DOHH2 (cell line): ENCODE results near the gene ALG8.

Experiments used
- CTCF ChIP-seq: fragments of 200-600 bp; sonication (generic); IDR thresholded peaks from one replicate; pipeline ENCODE4 v1.5.1; 2014; ENCODE audit warnings: antibody characterized with exemption, mild to moderate bottlenecking, low read depth, low read length; ENCODE audit not compliant: poor library complexity, severe bottlenecking
- EZH2phosphoT487 ChIP-seq: fragments of 200-600 bp; sonication (generic); IDR thresholded peaks from 2 replicates; pipeline ENCODE4 v1.6.1; 2017; ENCODE audit warnings: borderline replicate concordance, mild to moderate bottlenecking, antibody characterized with exemption, low read length, moderate library complexity, mixed read lengths

GRCh38 chr11:78082146-78082545, 57.3 kb downstream of the ALG8 start:
- TF ChIP-seq EZH2phosphoT487 (no peak), CTCF (no peak)
